DOHH2 (cell line): Measurements from ENCODE around the gene MRAP2.
"Not testable (repeated sequence)": the region's sequence is repeated elsewhere in the genome, so short reads cannot be mapped to it uniquely, and the experiment has no call there.

Experiments
- CTCF ChIP-seq: fragments of 200-600 bp; sonication (generic); IDR thresholded peaks from one replicate; pipeline ENCODE4 v1.5.1; 2014; ENCODE audit warnings: antibody characterized with exemption, mild to moderate bottlenecking, low read depth, low read length; ENCODE audit not compliant: poor library complexity, severe bottlenecking
- EZH2phosphoT487 ChIP-seq: fragments of 200-600 bp; sonication (generic); IDR thresholded peaks from 2 replicates; pipeline ENCODE4 v1.6.1; 2017; ENCODE audit warnings: borderline replicate concordance, mild to moderate bottlenecking, antibody characterized with exemption, low read length, moderate library complexity, mixed read lengths

DNA sequence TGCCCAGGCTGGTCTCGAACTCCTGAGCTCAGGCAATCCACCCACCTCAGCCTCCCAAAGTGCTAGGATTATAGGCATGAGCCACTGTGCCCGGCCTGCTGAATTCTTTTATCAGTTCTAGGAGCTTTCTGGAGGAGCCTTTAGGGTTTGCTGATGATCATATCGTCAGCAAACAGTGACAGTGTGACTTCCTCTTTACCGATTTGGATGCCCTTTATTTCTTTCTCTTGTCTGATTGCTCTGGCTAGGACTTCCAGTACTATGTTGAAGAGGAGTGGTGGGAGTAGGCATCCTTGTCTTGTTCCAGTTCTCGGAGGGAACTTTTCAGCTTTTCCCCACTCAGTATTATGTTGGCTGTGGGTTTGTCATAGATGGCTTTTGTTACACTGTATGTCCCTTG, 35.3 kb downstream of the MRAP2 start:
- not testable (repeated sequence) for TF ChIP-seq EZH2phosphoT487, CTCF
